Mucosa of descending colon (tissue), 3 donors: ENCODE measurements around the gene CDV3. TPM values are rescaled to one million over a fixed set of nuclear protein-coding genes. Genes with fewer than 3 reads are reported as not detected.

Experiments
- ATAC-seq: fragments of 200-7000 bp; cut with Tn5 transposase; one replicate; pipeline ENCODE4 v1.9.1; 2020; ENCODE audit warnings: mild to moderate bottlenecking, moderate library complexity
- DNase-seq, 3 donors: peaks; one replicate each; pipeline ENCODE4 v3.0.0-alpha.2; 2020
- H3K36me3 ChIP-seq: fragments of 200-600 bp; one replicate; pipeline ENCODE4 v1.8.0; 2021; ENCODE audit warnings: low read depth, mild to moderate bottlenecking
- H3K4me1 ChIP-seq: fragments of 200-600 bp; one replicate; pipeline ENCODE4 v1.8.0; 2021; ENCODE audit warnings: low read depth, mild to moderate bottlenecking
- H3K4me3 ChIP-seq: fragments of 200-600 bp; one replicate; pipeline ENCODE4 v1.8.0; 2021; ENCODE audit warnings: mild to moderate bottlenecking
- H3K9me3 ChIP-seq: fragments of 200-600 bp; one replicate; pipeline ENCODE4 v1.8.0; 2021; ENCODE audit warnings: mild to moderate bottlenecking
- intact Hi-C, 2 donors: fragments of 100-400 bp; cut with DNase I in 1 of 2; cut with micrococcal nuclease in 1 of 2; formaldehyde crosslinking; loops; one replicate each; pipeline versions ENCODE4 v1.11.0 to v1.11.1; 2022; cut with DNase I, micrococcal nuclease
- total RNA-seq, 3 donors: library from RNA; stranded (reverse); fragmentation: NEBNext Ultra II Directional in 2 of 3; extraction: Animal tissue kit (Norgen Biotek cat#: 25700) in 2 of 3; gene quantifications; one replicate each; pipeline versions ENCODE4 v1.2.1 to v1.2.4, GENCODE V29; 2021 to 2023
- TF ChIP-seq, protein P1 (sequence below): fragments of 200-600 bp; IDR thresholded peaks from one replicate; pipeline ENCODE4 v1.8.0; 2022; ENCODE audit warnings: antibody characterized with exemption, mild to moderate bottlenecking
- donor health status: DM: no; HTN: no; CAD: no; lungs with moderate emphysema.
- donor health status: DM: no; HTN: no; CAD: no.
- donor health status: DM: no; HTN: yes; CAD: no.

The CDV3 gene
- total RNA-seq, 3 donors from 2014 or later = 109 to 171 (median 138) TPM

DNA sequence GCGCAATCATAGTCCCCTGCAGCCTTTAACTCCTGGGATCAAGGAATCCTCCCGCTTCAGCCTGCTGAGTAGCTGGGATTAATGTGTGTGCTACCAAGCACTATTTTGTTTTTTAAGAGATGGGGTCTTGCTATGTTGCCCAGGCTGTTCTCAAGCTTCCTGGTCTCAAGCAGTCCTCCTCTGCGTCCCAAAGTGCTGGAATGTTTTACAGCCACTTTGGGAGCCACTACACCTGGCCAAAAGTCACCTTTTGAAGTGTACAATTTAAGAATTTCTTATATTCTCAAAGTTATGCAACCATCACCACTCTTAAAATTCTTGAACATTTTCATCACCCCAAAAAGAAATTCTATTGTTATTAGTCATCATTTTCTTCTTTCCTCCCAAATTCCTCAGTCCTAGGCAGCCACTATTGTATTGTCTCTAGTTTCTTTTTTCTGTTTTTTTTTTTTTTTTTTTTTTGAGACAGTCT lies 17.8 kb downstream of the CDV3 start:
- H3K4me1 ChIP-seq = no peaks in the 10 kb centered on the region
- TF ChIP-seq, protein P1, sequence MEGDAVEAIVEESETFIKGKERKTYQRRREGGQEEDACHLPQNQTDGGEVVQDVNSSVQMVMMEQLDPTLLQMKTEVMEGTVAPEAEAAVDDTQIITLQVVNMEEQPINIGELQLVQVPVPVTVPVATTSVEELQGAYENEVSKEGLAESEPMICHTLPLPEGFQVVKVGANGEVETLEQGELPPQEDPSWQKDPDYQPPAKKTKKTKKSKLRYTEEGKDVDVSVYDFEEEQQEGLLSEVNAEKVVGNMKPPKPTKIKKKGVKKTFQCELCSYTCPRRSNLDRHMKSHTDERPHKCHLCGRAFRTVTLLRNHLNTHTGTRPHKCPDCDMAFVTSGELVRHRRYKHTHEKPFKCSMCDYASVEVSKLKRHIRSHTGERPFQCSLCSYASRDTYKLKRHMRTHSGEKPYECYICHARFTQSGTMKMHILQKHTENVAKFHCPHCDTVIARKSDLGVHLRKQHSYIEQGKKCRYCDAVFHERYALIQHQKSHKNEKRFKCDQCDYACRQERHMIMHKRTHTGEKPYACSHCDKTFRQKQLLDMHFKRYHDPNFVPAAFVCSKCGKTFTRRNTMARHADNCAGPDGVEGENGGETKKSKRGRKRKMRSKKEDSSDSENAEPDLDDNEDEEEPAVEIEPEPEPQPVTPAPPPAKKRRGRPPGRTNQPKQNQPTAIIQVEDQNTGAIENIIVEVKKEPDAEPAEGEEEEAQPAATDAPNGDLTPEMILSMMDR = no peak
- no peaks in the 10 kb centered on the region for H3K9me3 ChIP-seq
- no peak for ATAC-seq
- no peak overlapping the region for H3K4me3 ChIP-seq
- intact Hi-C loops = no loop called here
- DNase-seq = no peak
- H3K36me3 ChIP-seq = no peaks in the 10 kb centered on the region

DNA sequence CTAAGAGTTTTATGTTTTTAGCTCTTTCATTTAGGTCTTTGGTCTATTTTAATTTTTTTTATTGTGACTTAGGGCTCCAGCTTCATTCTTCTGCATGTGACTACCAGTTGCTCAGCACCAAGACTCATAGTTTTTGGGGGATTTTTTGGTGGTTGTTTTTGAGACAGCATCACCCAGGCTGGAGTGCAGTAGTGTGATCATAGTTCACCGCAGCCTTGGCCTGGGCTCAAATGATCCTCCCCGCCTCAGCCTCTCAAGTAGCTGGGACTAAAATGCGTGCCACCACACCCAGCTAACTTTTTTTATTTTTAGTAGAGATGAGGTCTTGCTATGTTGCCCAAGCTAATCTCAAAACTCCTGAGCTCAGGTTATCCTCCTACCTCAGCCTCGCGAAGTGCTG lies 19.4 kb downstream of the CDV3 start:
- peak; percentile 59 for ATAC-seq
- TF ChIP-seq, protein P1 = no peak
- Histone ChIP-seq H3K4me3 (no peak overlapping the region), H3K4me1 (no peaks in the 10 kb centered on the region), H3K9me3 (no peaks in the 10 kb centered on the region), H3K36me3 (no peaks in the 10 kb centered on the region)
- intact Hi-C loops = no loop called here
- peak in 1 of 3 donors; percentile 17 for DNase-seq

DNA sequence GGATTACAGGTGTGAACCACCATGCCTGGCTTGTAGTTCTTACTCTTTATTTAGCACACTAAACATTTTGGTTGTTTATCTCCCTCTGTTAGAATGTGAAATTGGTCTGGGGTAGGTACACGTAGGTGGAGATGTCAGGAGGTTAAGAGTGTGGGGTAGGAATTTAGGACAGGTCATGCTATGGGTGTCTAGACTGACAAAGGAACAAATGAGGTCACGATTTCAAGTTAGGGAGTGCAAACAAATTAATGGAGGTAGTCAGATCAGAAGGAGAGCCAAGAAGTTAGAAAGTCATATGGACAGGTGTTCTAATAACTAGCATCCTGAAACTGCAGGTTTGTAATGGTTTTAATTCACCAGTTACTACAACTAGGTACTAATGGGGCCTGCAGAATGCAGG lies 19.8 kb downstream of the CDV3 start:
- Histone ChIP-seq H3K9me3 (no peaks in the 10 kb centered on the region), H3K4me3 (no peak overlapping the region), H3K36me3 (no peaks in the 10 kb centered on the region), H3K4me1 (no peaks in the 10 kb centered on the region)
- intact Hi-C loops = no loop called here
- TF ChIP-seq, protein P1 = no peak
- DNase-seq (no peak), ATAC-seq (no peak)

DNA sequence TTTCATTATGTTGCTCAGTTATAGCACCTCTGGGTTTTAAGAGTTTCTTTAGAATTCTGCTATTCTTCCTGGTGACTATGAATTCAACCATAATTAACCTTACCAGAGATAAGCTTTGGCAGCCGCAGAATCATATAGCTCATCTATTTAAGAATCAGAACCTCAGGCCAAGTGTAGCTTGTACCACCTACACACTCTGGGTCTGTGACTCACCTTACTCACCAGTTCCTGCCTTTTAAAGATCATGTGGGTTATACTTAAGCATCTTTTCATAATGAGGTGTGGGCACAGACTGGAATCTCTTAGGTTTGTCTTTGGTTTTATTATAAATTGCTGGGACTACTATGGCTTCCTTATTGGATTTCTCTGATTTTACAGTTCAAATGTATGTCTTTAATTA lies 21.9 kb downstream of the CDV3 start:
- intact Hi-C loops = no loop called here
- H3K4me3 ChIP-seq = no peak overlapping the region
- no peaks in the 10 kb centered on the region for H3K36me3 ChIP-seq
- H3K4me1 ChIP-seq = no peaks in the 10 kb centered on the region
- DNase-seq (no peak), ATAC-seq (no peak)
- H3K9me3 ChIP-seq = no peaks in the 10 kb centered on the region
- TF ChIP-seq, protein P1 = no peak

DNA sequence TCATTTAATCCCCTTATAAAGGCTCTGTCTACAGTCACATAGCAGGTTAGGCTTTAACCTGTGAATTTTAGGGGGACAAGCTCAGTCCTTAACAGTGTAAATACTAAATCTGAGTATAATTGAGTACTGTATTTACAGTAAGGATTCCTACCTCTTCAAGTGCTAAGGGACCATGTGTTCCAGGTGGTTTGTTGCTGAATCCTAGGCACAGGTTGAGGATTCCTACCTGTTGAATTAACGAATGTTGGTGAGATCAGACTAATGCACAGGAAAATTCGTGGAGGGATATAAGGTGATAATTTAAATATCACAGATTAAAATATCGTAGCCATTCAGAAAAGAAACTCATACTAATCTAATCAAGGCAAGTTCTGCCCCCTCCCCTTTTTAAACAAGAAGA lies 24.9 kb downstream of the CDV3 start:
- TF ChIP-seq, protein P1 = no peak
- H3K4me3 ChIP-seq = no peak overlapping the region
- intact Hi-C loops = no loop called here
- no peak for DNase-seq
- no peak for ATAC-seq
- H3K4me1 ChIP-seq = no peaks in the 10 kb centered on the region
- H3K36me3 ChIP-seq = no peaks in the 10 kb centered on the region
- H3K9me3 ChIP-seq = no peaks in the 10 kb centered on the region

GRCh38 chr3:133599280-133599679 lies 25.8 kb downstream of the CDV3 start:
- DNase-seq (no peak), ATAC-seq (no peak)
- Histone ChIP-seq H3K9me3 (no peaks in the 10 kb centered on the region), H3K4me1 (no peaks in the 10 kb centered on the region), H3K4me3 (no peak overlapping the region), H3K36me3 (no peaks in the 10 kb centered on the region)
- TF ChIP-seq, protein P1 = no peak
- intact Hi-C loops = no loop called here
